ENCODE data around the gene TMEM212.

The TMEM212 gene

GRCh38 chr3:171907761-171908160, 64.6 kb downstream of the TMEM212 start:
- H3K4me3 ChIP-seq (ENCODE audit: low read length) = no peak overlapping the region
- DNase-seq (ENCODE audit: low read depth, low spot score) = no peak

- no peak overlapping the region for H3K4me3 ChIP-seq (ENCODE audit: low read length)
- DNase-seq (ENCODE audit: low read depth, low spot score) = no peak
Measured at GRCh38 chr3:171908731-171909130, 65.6 kb downstream of the TMEM212 start.
